Activated CD4-positive, CD25-positive, alpha-beta regulatory T cell treated with anti-CD3 and anti-CD28 coated beads, Interleukin-2, amount 50 U/mL, for 72 hours (primary cell): ENCODE measurements around the gene MUC20.
"Not testable (repeated sequence)": the region's sequence is repeated elsewhere in the genome, so short reads cannot be mapped to it uniquely, and the experiment has no call there.

Experiments
- DNase-seq: peaks from one replicate; pipeline ENCODE4 v3.0.0; 2021

Gene MUC20

GRCh38 chr3:195758721-195759353, 38.1 kb downstream of the MUC20 start:
- no peak for DNase-seq

GRCh38 chr3:195760345-195761122, 39.8 kb downstream of the MUC20 start:
- no peak for DNase-seq

- DNase-seq = no peak
These were observed 40.4 kb downstream of the MUC20 start for GRCh38 chr3:195761123-195761566.

GRCh38 chr3:195761567-195762248, 40.9 kb downstream of the MUC20 start:
- no peak for DNase-seq

GRCh38 chr3:195762249-195762585, 41.4 kb downstream of the MUC20 start:
- no peak for DNase-seq

- DNase-seq = no peak
These were observed 41.8 kb downstream of the MUC20 start for GRCh38 chr3:195762611-195763010.

GRCh38 chr3:195763076-195763830, 42.5 kb downstream of the MUC20 start:
- peak; percentile 26 for DNase-seq

GRCh38 chr3:195763843-195764825, 43.4 kb downstream of the MUC20 start:
- peak; percentile 28 for DNase-seq

GRCh38 chr3:195764961-195765706, 44.4 kb downstream of the MUC20 start:
- DNase-seq = no peak

GRCh38 chr3:195766671-195767070, 45.9 kb downstream of the MUC20 start:
- no peak for DNase-seq

- DNase-seq = no peak
These were observed 47.0 kb downstream of the MUC20 start for GRCh38 chr3:195767792-195768191.

- DNase-seq = no peak
These were observed 47.6 kb downstream of the MUC20 start for GRCh38 chr3:195768414-195768813.

- DNase-seq = no peak
These were observed 48.1 kb downstream of the MUC20 start for GRCh38 chr3:195768831-195769303.

- no peak for DNase-seq
These were observed 48.8 kb downstream of the MUC20 start for GRCh38 chr3:195769551-195769950.

GRCh38 chr3:195770081-195770840, 49.5 kb downstream of the MUC20 start:
- no peak for DNase-seq

- DNase-seq = not testable (repeated sequence)
These were observed 50.3 kb downstream of the MUC20 start for GRCh38 chr3:195770841-195771645.

GRCh38 chr3:195771646-195772300, 51.0 kb downstream of the MUC20 start:
- no peak for DNase-seq

GRCh38 chr3:195773956-195774537, 53.3 kb downstream of the MUC20 start:
- DNase-seq = no peak
